K562 (cell line): ENCODE results near the gene PRXL2B. TPM values are rescaled to one million over a fixed set of nuclear protein-coding genes. Genes with fewer than 3 reads are reported as not detected.

Source experiments
- ATAC-seq: fragments of 200-7000 bp; cut with Tn5 transposase; 3 replicates; pipeline ENCODE4 v1.9.1; 2020; ENCODE audit warnings: moderate library complexity
- BruUV-seq: library from RNA; stranded (reverse); fragments of 400-500 nt; replicated peaks from 2 replicates; lab custom pipeline; 2021; lab: Mats Ljungman, UMichigan
- CTCF ChIA-PET: fragments of 300-600 bp; formaldehyde crosslinking; extraction: SDS; loops from one replicate; lab custom pipeline; 2021; ENCODE audit warnings: low intra/inter-chr PET ratio; lab: Yijun Ruan, JAX
- POLR2A ChIA-PET: fragments of 300-600, 350-650 bp; sonication (Branson Sonifier 250); formaldehyde crosslinking; extraction: SDS; loops from one replicate; lab custom pipeline; 2021; ENCODE audit warnings: antibody characterized with exemption, inconsistent platforms; lab: Yijun Ruan, JAX
- DNase-seq, 4 experiments: peaks; one replicate each; pipeline versions ENCODE4 v3.0.0 to v3.0.0-alpha.2; 2011 to 2018; ENCODE audit warnings: low spot score in 3 of 4, mixed read lengths in 3 of 4; ENCODE audit errors: extremely low read depth in 1 of 4
- FAIRE-seq: peaks from 2 replicates; lab custom pipeline; 2011; peaks lifted over from hg19 to GRCh38; lab: Jason Lieb, UNC
- H2AFZ ChIP-seq: 2 replicates; pipeline ENCODE4 v1.6.0; 2011; ENCODE audit warnings: low read depth, low read length, control low read depth, inconsistent platforms
- H3K27ac ChIP-seq: fragments of 200-600 bp; 3 replicates; pipeline ENCODE4 v1.8.0; 2011; ENCODE audit warnings: low read depth, mild to moderate bottlenecking, control low read depth, inconsistent platforms, low read length, moderate library complexity, mixed read lengths; ENCODE audit errors: extremely low read depth
- H3K27me3 ChIP-seq, 2 experiments: fragments of 300-600 bp in 1 of 2; 2 replicates in 1 of 2; 3 replicates in 1 of 2; pipeline versions ENCODE4 v1.6.0 to v1.8.0; 2011; ENCODE audit warnings: inconsistent platforms in 2 of 2, low read length in 2 of 2, mild to moderate bottlenecking in 1 of 2, mixed read lengths in 1 of 2, moderate library complexity in 1 of 2; ENCODE audit not compliant: control insufficient read depth in 2 of 2, insufficient read depth in 2 of 2
- H3K36me3 ChIP-seq: fragments of 300-600 bp; 3 replicates; pipeline ENCODE4 v1.8.0; 2011; ENCODE audit warnings: mild to moderate bottlenecking, low read length, inconsistent platforms; ENCODE audit not compliant: control insufficient read depth, insufficient read depth
- H3K4me1 ChIP-seq, 2 experiments: fragments of 200-600 bp in 1 of 2; replicated peaks in 1 of 2; 2 replicates in 1 of 2; 3 replicates in 1 of 2; pipeline versions ENCODE4 v1.5.1 to v1.8.0; 2011; ENCODE audit warnings: inconsistent platforms in 2 of 2, low read length in 2 of 2, mild to moderate bottlenecking in 1 of 2, mixed read lengths in 1 of 2, moderate library complexity in 1 of 2; ENCODE audit not compliant: control insufficient read depth in 2 of 2, insufficient read depth in 2 of 2
- H3K4me2 ChIP-seq: 2 replicates; pipeline ENCODE4 v1.6.1; 2011; ENCODE audit warnings: low read length, control low read depth, inconsistent platforms, mixed read lengths; ENCODE audit not compliant: insufficient read depth
- H3K4me3 ChIP-seq: fragments of 200-600 bp; sonication (generic), shearing (Covaris generic); 2 replicates; pipeline ENCODE4 v1.5.1; 2016; ENCODE audit warnings: control low read depth, inconsistent platforms
- H3K79me2 ChIP-seq: fragments of 200-600 bp; 3 replicates; pipeline ENCODE4 v1.8.0; 2011; ENCODE audit warnings: low read length, inconsistent platforms; ENCODE audit not compliant: control insufficient read depth, insufficient read depth
- H3K9ac ChIP-seq, 2 experiments: 2 replicates each; pipeline versions ENCODE4 v1.6.0 to v1.6.1; 2011; ENCODE audit warnings: low read depth in 2 of 2, low read length in 2 of 2, control low read depth in 1 of 2, inconsistent platforms in 1 of 2, mild to moderate bottlenecking in 1 of 2, mixed read lengths in 1 of 2; ENCODE audit not compliant: insufficient read depth in 1 of 2
- H3K9me1 ChIP-seq: one replicate; pipeline ENCODE4 v1.6.0; 2011; ENCODE audit warnings: inconsistent platforms, mild to moderate bottlenecking, low read length, moderate library complexity; ENCODE audit not compliant: control insufficient read depth, insufficient read depth
- H3K9me3 ChIP-seq: replicated peaks from 2 replicates; pipeline ENCODE4 v1.5.1; 2011; ENCODE audit warnings: low read depth, low read length, inconsistent platforms; ENCODE audit not compliant: control insufficient read depth, insufficient read depth
- H4K20me1 ChIP-seq: replicated peaks from 2 replicates; pipeline ENCODE4 v1.6.1; 2011; ENCODE audit warnings: low read length, inconsistent platforms, mixed read lengths; ENCODE audit not compliant: control insufficient read depth, insufficient read depth
- GABPB2 ChIP-seq: fragments of 250-450 bp; sonication (Bioruptor Pico); conservative IDR thresholded peaks from 2 replicates; pipeline ENCODE4 v1.5.1; 2021; ENCODE audit warnings: mild to moderate bottlenecking
- HSF4 ChIP-seq: fragments of 250-450 bp; sonication (Bioruptor Pico); IDR thresholded peaks from 2 replicates; pipeline ENCODE4 v2.1.2; 2022; ENCODE audit warnings: mild to moderate bottlenecking, moderate library complexity, borderline replicate concordance
- MGA ChIP-seq: fragments of 450-650 bp; IDR thresholded peaks from 2 replicates; pipeline ENCODE4 v1.6.1; 2016; ENCODE audit warnings: mild to moderate bottlenecking, moderate library complexity
- NKRF ChIP-seq: fragments of 450-650 bp; IDR thresholded peaks from 2 replicates; pipeline ENCODE4 v1.6.1; 2016; ENCODE audit warnings: borderline replicate concordance
- SIX5 ChIP-seq, 2 experiments: IDR thresholded peaks; 2 replicates each; pipeline ENCODE4 v1.6.1; 2011; ENCODE audit warnings: low read length in 2 of 2, borderline replicate concordance in 1 of 2, low read depth in 1 of 2, mild to moderate bottlenecking in 1 of 2, moderate library complexity in 1 of 2; ENCODE audit not compliant: insufficient read depth in 1 of 2
- ZNF551 ChIP-seq: fragments of 250-450 bp; sonication (Bioruptor Pico); IDR thresholded peaks from 2 replicates; pipeline ENCODE4 v1.5.0; 2021; ENCODE audit warnings: mild to moderate bottlenecking, moderate library complexity
- WGBS: fragments of 100-300 bp; shearing (Covaris generic); methylation state at CpG from one replicate; pipeline ENCODE4 v1.1.6; 2016; ENCODE audit warnings: low coverage, mixed read lengths; ENCODE audit not compliant: insufficient coverage; ENCODE audit errors: missing lambda C conversion rate; 5-methylcytosine and 5-hydroxymethylcytosine counted together
- in situ Hi-C: fragments of 300-500 bp; cut with MboI; formaldehyde crosslinking; loops from 4 replicates; pipeline ENCODE4 v1.15.0; 2018; ENCODE audit warnings: inconsistent platforms, mixed read lengths
- intact Hi-C: fragments of 100-400 bp; cut with micrococcal nuclease; formaldehyde crosslinking; loops from 2 replicates; pipeline ENCODE4 v1.14.2; 2022
- polyA plus RNA-seq, 8 experiments: library from polyadenylated mRNA; depleted of rRNA in 4 of 8; stranded (reverse) in 5 of 8; unstranded in 3 of 8; fragments of >200 nt; fragmentation: Nextera tagmentation in 2 of 8; fragmentation: Illumina TruSeq in 1 of 8; extraction: Ambion mirVana in 2 of 8; extraction: Trizol in 1 of 8; gene quantifications; 2 replicates each; pipeline versions ENCODE4 v1.2.1 to v1.2.3, GENCODE V29; 2011 to 2014; ENCODE audit warnings: inconsistent platforms in 1 of 8, missing spikeins in 1 of 8
- total RNA-seq, 7 experiments: library from RNA; depleted of rRNA in 6 of 7; stranded (reverse); fragments of >200 nt in 6 of 7; fragmentation: Illumina TruSeq in 2 of 7; extraction: Trizol in 2 of 7; gene quantifications; 2 replicates each; pipeline versions ENCODE4 v1.2.1 to v1.2.3, GENCODE V29; 2011 to 2021; ENCODE audit warnings: low replicate concordance in 1 of 7

PRXL2B gene
- total and polyA plus RNA-seq, 9 of the 15 experiments (the other 6 are each of a cell fraction or from before 2014, with no cell fraction given) = 0.99 to 25.3 (median 11.8) TPM

- Histone ChIP-seq H3K79me2 (no peaks in the 10 kb centered on the region), H3K27ac (no peak overlapping the region), H3K9ac (no peak overlapping the region), H3K36me3 (no peaks in the 10 kb centered on the region), H3K9me3 (no peaks in the 10 kb centered on the region), H3K9me1 (peaks cover 2% of the 10 kb centered on the region), H3K4me2 (no peak overlapping the region), H3K4me3 (no peak overlapping the region), H2AFZ (no peak overlapping the region), H3K27me3 (peaks cover 0 to 4% of the 10 kb centered on the region in 2 experiments; a peak in 1 of 5 replicates), H3K4me1 (peaks cover 0 to 30% of the 10 kb centered on the region in 2 experiments; a peak in 2 of 5 replicates), H4K20me1 (no peaks in the 10 kb centered on the region)
- ATAC-seq (no peak), DNase-seq (no peak), FAIRE-seq (no peak)
- no TSS peak for BruUV-seq
- 2% methylated on average over 10 of the region's 10 CpGs for WGBS
- intact Hi-C loops = no loop called here
- in situ Hi-C loops = loop anchor here (10.0 kb wide), 1 partner anchor 223 kb away; the partner anchor contains the start of gene PEX10
- ChIA-PET CTCF (no interaction called here), POLR2A (interaction anchor here (0.6 kb wide), 2 partner anchors 35 to 252 kb away, joined by 3 to 4 read pairs; no protein-coding TSS in a partner anchor)
- TF ChIP-seq GABPB2 (no peak), NKRF (no peak), SIX5 (IDR thresholded peaks at IDR 0.05; ENCODE audit: borderline replicate concordance in 1 of 2, insufficient read depth in 1 of 2, low read depth in 1 of 2, low read length in 2 of 2) (no peak), HSF4 (CRISPR knock-in tag) (no peak), ZNF551 (CRISPR knock-in tag) (no peak), MGA (peak; percentile 30; the same call in 1 of the 2 replicates)
Measured at GRCh38 chr1:2637442-2638145, 51.0 kb downstream of the PRXL2B start.
